ENCODE results near the gene DPP4.

DNA sequence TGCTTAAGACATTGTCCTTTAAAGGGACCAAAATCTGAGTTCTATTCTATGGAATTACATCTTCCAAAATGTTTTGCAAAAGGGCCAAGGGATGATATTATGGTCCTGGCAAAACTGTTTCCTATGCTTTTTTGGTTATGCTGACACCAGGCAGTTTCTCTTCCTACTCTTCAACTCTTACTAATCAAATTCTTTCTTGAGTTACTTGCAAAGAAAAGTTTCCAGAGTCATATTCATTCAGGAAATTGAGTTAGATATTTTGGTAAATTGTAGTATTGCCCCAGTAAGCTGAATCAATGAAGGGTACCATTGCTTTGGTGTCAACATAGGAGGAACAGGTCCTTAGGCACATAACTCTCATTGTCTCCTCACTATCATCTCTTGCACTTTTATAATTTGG, 118.8 kb downstream of the DPP4 start:
- TF ChIP-seq, protein P1, sequence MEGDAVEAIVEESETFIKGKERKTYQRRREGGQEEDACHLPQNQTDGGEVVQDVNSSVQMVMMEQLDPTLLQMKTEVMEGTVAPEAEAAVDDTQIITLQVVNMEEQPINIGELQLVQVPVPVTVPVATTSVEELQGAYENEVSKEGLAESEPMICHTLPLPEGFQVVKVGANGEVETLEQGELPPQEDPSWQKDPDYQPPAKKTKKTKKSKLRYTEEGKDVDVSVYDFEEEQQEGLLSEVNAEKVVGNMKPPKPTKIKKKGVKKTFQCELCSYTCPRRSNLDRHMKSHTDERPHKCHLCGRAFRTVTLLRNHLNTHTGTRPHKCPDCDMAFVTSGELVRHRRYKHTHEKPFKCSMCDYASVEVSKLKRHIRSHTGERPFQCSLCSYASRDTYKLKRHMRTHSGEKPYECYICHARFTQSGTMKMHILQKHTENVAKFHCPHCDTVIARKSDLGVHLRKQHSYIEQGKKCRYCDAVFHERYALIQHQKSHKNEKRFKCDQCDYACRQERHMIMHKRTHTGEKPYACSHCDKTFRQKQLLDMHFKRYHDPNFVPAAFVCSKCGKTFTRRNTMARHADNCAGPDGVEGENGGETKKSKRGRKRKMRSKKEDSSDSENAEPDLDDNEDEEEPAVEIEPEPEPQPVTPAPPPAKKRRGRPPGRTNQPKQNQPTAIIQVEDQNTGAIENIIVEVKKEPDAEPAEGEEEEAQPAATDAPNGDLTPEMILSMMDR (IDR thresholded peaks at IDR 0.05) = no peak
- TF ChIP-seq ESRRA (IDR thresholded peaks at IDR 0.05; ENCODE audit: borderline replicate concordance, low read length) = no peak
- TF ChIP-seq CHD2 (IDR thresholded peaks at IDR 0.05; ENCODE audit: low read length, partially characterized antibody) = no peak
- no peak for TF ChIP-seq POLR2A (IDR thresholded peaks at IDR 0.05; ENCODE audit: low read length)
- TF ChIP-seq KDM1A (IDR thresholded peaks at IDR 0.05; ENCODE audit: low read depth) = no peak
- TF ChIP-seq EHF (CRISPR knock-in tag; IDR thresholded peaks at IDR 0.05) = no peak
- no peak for TF ChIP-seq RFX5 (IDR thresholded peaks at IDR 0.05)
- TF ChIP-seq RARB (CRISPR knock-in tag; IDR thresholded peaks at IDR 0.05) = no peak
- TF ChIP-seq MAZ (IDR thresholded peaks at IDR 0.05; ENCODE audit: borderline replicate concordance, low read depth, low read length) = no peak
- TF ChIP-seq EP300 (IDR thresholded peaks at IDR 0.05) = no peak
- TF ChIP-seq, protein P2, sequence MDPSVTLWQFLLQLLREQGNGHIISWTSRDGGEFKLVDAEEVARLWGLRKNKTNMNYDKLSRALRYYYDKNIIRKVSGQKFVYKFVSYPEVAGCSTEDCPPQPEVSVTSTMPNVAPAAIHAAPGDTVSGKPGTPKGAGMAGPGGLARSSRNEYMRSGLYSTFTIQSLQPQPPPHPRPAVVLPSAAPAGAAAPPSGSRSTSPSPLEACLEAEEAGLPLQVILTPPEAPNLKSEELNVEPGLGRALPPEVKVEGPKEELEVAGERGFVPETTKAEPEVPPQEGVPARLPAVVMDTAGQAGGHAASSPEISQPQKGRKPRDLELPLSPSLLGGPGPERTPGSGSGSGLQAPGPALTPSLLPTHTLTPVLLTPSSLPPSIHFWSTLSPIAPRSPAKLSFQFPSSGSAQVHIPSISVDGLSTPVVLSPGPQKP (IDR thresholded peaks at IDR 0.05; ENCODE audit: low read depth, low read length) = no peak
